ENCODE data around the gene CD34.
A peak's percentile ranks its signal among the peaks of the same experiment; 100 is the strongest.
"Not testable (repeated sequence)": the region's sequence is repeated elsewhere in the genome, so short reads cannot be mapped to it uniquely, and the experiment has no call there.

CD34 gene

GRCh38 chr1:207894704-207895103, 16.2 kb downstream of the CD34 start:
- no peak for DNase-seq

GRCh38 chr1:207893737-207894582, 17.0 kb downstream of the CD34 start:
- DNase-seq: no peak

GRCh38 chr1:207892764-207893163, 18.2 kb downstream of the CD34 start:
- no peak for DNase-seq

GRCh38 chr1:207891148-207891547, 19.8 kb downstream of the CD34 start:
- DNase-seq: peak; percentile 19

- DNase-seq: peak; percentile 89
These were observed 20.7 kb downstream of the CD34 start for GRCh38 chr1:207890136-207890738.

- peak; percentile 65 for DNase-seq
These were observed 22.3 kb downstream of the CD34 start for GRCh38 chr1:207888652-207889051.

- DNase-seq: no peak
These were observed 23.3 kb downstream of the CD34 start for GRCh38 chr1:207887542-207888201.

GRCh38 chr1:207886227-207886626, 24.7 kb downstream of the CD34 start:
- DNase-seq: no peak

GRCh38 chr1:207885129-207886032, 25.5 kb downstream of the CD34 start:
- peak; percentile 91 for DNase-seq

GRCh38 chr1:207884266-207885029, 26.5 kb downstream of the CD34 start:
- no peak for DNase-seq

- no peak for DNase-seq
These were observed 27.2 kb downstream of the CD34 start for GRCh38 chr1:207883660-207884250.

- DNase-seq: no peak
These were observed 27.7 kb downstream of the CD34 start for GRCh38 chr1:207883104-207883651.

GRCh38 chr1:207882692-207883091, 28.2 kb downstream of the CD34 start:
- no peak for DNase-seq

- DNase-seq: no peak
These were observed 32.0 kb downstream of the CD34 start for GRCh38 chr1:207878939-207879338.

- not testable (repeated sequence) for DNase-seq
These were observed 33.0 kb downstream of the CD34 start for GRCh38 chr1:207877914-207878313.

GRCh38 chr1:207876131-207876530, 34.8 kb downstream of the CD34 start:
- DNase-seq: no peak

- DNase-seq: no peak
These were observed 35.4 kb downstream of the CD34 start for GRCh38 chr1:207875532-207875931.

GRCh38 chr1:207873055-207873890, 37.7 kb downstream of the CD34 start:
- no peak for DNase-seq

- no peak for DNase-seq
These were observed 38.3 kb downstream of the CD34 start for GRCh38 chr1:207872621-207873020.

- no peak for DNase-seq
These were observed 39.7 kb downstream of the CD34 start for GRCh38 chr1:207871117-207871649.
